Measurements from ENCODE around the gene SLC1A3.
"Not testable (repeated sequence)": the region's sequence is repeated elsewhere in the genome, so short reads cannot be mapped to it uniquely, and the experiment has no call there.

The SLC1A3 gene

DNA sequence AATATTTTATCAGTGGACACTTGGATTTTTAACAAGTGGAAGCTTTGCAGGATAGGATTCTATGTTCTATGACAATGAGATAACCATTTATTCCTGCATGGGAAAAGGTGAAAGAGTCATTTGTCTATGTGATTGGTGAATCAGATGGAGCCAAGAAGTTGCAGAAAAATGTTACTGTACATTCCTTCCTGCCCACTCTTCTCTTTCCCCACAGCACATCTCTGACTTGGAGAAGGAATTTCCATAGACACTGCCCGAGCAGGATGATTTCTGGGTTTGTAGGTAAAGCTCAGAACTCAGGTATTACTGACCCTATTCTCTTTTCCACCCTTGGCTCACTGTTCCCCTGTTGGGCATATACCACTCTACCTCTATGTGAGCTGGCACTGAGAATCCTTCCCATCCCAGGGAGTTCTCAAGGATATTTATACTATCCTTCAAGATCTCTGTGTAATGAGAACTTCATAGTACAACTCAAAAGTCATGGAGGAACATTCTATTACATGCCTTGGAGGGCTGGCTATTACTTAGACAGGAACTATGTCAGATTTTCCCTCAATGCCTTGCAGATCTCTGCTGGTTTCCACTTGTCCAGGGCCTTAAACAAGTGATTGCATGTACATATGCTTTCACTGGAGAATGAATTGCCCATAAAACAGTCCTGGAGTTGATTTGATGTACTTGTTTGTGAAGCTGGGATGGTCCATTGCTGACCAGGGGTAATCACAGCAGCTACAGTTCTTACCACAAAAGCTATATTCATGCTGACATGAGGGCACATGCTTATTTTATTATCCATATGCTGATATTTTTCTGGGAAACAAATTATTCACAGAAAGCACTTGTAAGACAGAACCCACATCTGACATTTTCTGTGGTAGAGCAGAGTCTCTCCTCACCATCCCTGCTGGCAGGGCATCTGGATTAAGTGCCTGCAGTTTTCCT lies 24.1 kb downstream of the SLC1A3 start:
- no peak for DNase-seq (ENCODE audit: low read depth)

DNA sequence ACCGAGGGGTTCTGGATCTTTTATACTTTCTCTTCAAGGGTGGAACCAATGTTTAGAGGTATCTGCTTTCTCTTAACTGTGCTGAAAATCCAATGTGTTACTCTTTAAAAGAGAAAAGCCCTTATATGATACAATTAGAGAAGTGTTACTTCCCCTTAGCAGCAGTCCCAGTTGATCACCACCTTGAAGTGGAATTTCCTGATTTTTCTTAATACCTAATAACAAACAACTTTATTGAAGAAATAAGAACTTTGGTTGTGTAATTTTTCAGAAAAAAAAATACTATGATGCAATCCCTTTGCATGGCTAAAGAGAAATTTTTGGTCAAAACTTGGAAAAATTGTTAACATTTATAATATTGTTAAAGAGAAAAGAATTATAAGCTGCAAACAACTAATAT lies 24.7 kb downstream of the SLC1A3 start:
- DNase-seq (ENCODE audit: low read depth), result no peak

DNA sequence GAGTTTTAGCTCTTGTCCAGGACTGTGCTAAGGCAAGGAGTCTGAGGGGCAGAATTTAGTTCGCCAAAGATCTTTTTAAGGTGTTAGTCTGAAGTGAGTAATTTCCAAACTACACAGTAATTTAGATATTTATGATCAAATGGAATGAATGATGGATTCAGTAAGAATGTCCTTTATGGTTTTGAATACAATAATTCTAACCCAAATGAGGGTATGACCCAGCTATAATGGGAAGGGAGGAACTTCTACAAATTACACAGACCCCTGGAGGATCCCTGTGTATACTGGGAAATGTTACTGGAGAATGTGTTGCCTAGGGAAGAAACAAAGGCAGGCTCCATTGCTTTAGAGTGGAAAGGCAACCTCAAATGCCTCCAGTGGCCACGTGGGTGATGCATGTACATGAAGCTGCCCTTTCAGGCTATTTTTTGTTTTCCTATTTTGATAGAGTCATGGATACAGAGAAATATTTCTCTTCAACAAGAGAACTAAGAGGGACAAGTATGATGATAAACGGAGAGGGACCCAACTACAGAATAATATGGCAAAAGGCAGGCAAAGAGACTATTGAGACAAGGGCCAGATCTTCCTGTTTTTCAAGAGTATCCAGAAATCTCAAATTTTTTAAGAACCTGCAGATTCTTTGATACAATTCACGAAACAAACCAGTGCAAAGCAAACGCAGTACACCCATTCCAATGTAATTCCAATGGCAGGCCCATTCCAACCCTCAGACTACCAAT lies 25.4 kb downstream of the SLC1A3 start:
- DNase-seq (ENCODE audit: low read depth), result no peak

DNA sequence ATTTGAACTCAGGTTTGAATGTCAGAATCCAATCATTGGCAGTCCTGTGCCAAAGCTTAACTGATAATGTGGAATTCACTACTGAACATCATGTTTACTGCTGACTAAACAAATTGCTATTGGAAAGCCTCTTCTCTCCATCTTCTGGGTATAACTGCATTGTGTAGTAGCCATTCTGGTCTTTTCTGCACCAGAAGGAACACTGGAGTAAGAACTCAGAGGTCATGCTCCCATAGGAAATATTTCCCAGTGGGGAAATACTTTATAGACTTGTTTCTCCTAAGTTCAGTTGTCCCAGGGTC lies 25.9 kb downstream of the SLC1A3 start:
- no peak for DNase-seq (ENCODE audit: low read depth)

DNA sequence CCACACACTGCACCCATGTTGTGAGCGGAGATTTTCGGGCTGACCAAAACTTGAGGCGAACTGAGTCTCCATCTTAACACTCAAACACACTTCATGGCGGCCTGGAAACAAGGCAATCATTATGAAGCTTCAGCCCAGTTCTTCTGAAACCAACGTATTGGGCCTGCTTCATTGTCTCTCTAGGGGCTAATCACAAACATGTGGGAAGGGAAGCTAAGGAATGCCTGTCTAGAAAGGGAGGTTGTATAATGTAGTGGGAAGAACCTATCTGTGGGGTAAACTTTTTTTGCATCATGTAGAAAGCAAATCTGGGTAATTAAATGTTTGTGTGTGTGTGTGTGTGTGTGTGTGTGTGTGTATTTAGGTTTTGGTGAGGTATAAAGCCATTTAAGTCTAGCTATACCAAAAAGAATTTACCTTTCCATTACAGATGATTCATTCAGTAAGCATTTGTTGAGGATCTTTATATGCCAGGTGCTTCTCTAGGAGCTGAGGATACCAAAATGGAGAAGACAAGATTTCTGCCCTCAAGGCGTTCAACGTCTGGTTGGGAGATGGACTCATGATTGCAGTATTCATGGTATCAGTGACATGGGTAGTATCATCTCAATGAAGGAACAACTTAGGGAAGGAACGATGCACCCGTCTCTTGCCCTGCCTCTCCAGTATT lies 29.4 kb downstream of the SLC1A3 start:
- no peak for DNase-seq (ENCODE audit: low read depth)

DNA sequence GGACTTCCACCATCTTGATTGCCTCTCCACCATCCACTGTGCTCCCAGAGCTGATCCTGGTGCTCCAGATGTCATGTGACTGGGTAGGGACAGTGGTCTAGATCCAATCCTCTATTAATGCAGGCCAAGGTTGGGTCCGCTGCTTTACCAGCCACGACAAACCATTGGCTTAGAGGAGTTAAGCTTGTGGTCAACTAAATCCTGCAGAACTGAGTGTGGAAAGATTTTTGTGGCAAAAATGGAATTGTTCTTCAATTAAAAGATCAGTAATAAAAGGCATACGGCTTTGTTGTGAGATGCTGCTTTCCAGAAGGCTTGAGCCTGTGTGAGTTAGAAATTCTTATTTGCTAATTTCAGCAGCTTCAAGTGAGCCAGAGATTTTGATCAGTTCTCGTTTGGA lies 30.7 kb downstream of the SLC1A3 start:
- no peak for DNase-seq (ENCODE audit: low read depth)

DNA sequence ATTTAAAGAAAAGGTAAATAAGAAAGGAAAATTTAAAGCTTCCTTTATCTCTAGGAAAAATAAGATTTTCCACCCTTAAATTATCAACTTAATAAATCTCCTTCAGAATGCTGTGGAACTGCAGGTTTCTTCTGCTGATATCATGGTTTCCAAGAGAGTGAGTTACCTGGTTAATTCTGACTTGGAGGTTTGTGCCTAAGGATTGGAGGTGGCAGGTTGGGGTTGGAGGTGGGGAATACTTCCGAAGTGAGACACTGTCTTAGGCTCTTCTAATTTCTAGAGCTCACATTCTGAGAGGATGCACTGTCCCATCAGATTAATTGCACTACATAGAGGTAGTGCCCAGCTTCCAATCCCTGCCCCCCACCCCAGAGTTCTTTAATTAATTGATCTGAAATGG lies 31.1 kb downstream of the SLC1A3 start:
- DNase-seq (ENCODE audit: low read depth), result no peak

DNA sequence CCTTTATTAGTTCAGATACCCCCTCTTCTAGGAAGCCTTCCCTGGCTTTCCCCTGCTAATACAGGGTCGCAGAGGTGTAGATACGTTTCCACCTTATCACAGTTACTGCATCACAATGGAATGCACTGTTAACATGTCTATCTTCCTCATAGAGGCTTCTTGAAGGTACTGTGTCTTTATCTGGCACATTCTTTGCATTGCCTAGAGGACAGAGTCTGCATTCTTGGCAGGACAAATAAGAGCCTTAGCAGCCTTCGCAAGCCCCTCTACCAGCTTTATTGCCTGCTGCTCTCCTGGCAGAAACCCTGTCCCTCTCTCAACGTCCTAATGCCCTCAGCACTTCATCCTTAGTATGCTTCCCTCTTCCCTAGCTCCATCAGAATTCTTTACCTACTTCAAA lies 31.6 kb downstream of the SLC1A3 start:
- no peak for DNase-seq (ENCODE audit: low read depth)

DNA sequence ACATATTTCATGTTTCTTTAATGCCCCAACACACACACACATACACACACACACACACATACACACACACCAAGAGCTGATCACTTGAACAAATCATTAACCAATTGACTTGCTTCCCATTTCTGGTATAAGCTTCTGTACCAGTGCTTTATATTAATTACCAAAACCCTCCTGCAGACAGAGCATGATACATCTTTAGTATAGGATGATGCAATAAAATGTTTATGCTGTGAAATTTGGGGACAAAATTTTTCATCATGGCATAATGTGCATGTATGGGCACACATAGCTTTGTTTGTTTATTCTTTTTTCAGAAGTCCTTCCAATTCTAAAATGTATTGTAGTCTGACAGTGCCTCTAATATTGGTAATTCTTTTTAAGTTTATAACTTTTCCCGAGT lies 34.5 kb downstream of the SLC1A3 start:
- no peak for DNase-seq (ENCODE audit: low read depth)

DNA sequence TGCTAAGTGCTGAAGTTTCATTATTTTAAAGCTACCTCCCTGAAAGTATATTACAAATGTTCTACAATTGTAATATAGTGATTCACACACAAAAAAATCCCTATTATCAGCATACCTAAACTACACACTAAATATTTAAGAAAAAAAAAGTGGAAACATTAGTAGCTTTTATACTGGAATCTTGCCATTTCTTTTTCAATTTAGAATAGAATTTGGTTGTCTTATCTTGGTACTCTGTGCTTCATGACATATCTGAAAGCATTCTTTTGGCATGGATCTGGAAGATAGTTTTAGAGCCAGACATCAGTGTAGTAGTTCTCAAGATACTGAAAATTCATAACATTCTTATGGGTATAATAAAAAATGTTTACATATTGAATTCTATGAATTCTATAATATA lies 35.0 kb downstream of the SLC1A3 start:
- no peak for DNase-seq (ENCODE audit: low read depth)

DNA sequence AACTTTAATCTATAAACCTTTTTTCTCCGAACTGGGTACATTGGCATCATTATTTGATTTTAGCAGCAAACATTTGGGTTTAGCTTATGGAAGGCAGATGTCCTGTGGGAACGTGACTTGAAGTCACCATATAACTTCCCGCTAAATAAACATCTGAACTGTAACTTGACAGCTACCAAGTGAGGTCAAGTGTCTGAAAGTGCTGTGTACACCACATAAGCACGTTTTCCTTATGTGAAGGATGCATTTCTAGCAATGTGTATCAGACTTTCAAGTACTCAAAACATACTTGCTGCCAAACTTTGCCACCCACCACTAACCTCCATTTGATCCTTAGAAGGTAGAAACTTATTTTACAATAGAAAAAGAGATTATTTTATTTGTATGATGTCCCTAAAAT lies 35.7 kb downstream of the SLC1A3 start:
- DNase-seq (ENCODE audit: low read depth), result no peak

DNA sequence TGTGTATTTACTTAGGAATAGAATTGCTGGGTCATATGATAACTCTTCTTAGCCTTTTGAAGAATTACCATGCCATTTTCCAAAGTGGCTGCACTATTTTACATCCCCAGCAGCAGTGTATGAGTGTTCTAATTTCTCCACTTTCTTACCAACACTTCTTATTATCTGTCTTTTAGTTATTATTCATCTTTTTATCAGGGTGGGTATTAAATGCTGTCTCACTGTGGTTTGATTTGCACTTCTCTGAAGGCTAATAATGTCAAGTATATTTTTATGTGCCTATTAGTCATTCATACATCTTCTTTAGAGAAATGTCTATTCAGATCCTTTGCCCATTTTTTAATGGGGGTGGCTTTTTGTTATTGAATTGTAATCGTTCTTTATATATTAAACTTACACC lies 36.8 kb downstream of the SLC1A3 start:
- DNase-seq (ENCODE audit: low read depth), result no peak

DNA sequence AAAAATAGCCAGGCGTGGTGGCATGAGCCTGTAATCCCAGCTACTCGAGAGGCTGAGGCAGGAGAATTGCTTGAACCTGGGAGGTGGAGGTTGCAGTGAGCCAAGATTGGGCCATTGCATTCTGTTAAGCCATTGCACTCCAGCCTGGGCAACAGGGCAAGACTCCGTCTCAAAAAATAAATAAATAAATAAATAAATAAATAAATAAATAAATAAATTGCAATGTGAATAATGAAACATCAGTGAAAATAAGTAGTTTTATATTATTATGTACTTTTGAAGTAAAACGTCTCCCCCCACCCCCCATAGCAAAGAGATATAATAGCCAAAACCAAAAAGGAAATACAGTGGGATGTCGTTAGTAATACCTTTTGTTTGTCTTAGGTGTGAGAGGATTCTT lies 37.4 kb downstream of the SLC1A3 start:
- DNase-seq (ENCODE audit: low read depth), result not testable (repeated sequence)

DNA sequence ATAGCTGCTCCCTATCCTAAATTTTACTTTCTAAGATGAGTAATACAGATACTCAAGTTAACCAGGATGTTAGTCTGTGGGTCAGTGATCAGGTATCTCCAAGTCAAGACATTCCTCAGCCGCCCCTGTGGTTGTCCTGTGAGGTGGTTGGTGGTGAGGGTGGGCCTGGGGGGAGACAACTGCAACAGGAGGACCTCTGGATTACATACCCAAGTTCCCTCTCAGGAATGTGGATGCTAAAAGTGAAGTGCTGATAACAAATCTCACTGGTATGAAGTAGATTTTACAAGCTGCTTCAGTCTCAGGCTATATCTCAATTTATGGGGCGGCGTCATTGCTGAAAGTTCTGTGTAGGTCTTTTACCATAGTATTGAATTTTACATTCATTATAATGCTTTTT lies 38.3 kb downstream of the SLC1A3 start:
- DNase-seq (ENCODE audit: low read depth), result no peak

DNA sequence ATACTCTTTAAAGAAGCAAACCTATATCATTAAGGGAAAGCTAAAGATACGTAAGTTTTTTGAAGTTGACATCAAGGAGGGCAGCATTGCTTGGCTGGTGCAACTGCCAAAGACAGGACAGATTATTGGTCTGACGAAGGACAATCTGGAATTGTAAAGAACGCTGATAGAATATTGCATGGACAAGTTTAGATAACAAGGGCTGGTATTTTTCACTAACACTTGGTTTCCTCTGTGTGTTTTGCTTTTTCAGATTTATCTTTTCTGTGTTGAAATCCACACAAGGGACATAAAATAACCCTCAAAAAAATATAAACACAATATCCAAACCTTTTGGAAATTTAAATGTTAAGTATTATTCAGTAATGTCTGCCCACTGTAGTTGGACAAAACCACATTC lies 39.7 kb downstream of the SLC1A3 start:
- no peak for DNase-seq (ENCODE audit: low read depth)

DNA sequence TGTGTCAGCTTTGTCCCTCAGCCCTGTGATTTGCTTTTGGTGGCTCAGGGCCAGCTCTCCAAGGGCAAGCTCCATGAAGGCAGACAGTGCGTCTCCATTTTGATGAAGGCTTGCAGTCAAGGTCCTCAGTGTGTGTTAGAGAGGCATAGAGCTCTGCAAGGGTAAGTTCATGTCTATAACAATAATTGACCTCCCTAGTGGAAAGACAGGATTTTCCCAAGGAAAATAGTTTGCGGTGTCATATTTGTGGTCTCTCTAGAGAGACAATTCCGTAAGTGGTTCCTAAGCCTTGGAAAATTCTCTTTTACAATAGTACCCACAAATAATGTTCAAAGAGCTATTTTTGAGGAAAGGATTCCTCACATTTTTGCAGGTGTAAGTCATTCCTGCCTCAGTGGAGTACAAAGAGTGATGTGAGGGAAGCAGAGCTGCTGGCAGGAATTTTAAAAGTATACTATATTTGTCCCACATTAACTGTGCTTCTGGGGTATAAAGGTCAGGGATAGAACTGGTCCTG lies 40.2 kb downstream of the SLC1A3 start:
- DNase-seq (ENCODE audit: low read depth), result no peak

DNA sequence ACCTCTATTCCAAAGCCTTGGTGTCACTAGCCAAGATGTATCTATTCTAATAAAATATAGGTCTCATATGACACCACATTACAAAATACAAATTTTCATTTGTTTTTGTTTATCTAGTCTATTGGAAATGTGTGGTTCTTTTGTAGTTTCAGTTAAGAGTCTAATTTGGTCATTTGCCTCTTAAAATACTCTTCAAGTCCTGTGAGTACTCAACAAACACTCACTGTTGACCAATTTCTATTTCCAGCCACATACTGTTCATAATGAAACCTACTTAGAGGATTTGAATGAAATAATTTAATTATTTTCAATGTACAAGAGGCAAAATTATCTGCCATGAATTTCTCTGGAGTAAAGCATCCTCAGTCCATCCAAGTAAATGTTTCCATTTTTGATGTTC lies 40.6 kb downstream of the SLC1A3 start:
- DNase-seq (ENCODE audit: low read depth), result no peak

DNA sequence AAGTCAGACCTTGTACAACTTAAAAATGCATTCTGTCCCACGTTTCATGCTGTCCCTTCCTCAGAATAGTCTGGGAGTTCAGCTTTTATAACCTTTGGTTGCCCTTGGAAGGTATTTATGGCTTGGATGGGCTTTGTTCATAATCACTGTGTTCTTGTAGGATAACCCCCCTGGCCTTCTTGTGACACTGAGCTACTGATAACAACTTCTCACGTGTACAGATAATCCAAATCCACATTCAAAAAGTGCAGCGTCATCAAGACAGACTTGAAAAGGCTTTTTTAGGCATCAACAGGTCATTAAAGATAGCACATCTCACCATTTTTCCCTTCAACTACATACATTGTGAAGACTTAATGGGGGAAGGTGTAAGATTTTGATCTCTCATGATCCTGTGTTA lies 42.0 kb downstream of the SLC1A3 start:
- DNase-seq (ENCODE audit: low read depth), result no peak

DNA sequence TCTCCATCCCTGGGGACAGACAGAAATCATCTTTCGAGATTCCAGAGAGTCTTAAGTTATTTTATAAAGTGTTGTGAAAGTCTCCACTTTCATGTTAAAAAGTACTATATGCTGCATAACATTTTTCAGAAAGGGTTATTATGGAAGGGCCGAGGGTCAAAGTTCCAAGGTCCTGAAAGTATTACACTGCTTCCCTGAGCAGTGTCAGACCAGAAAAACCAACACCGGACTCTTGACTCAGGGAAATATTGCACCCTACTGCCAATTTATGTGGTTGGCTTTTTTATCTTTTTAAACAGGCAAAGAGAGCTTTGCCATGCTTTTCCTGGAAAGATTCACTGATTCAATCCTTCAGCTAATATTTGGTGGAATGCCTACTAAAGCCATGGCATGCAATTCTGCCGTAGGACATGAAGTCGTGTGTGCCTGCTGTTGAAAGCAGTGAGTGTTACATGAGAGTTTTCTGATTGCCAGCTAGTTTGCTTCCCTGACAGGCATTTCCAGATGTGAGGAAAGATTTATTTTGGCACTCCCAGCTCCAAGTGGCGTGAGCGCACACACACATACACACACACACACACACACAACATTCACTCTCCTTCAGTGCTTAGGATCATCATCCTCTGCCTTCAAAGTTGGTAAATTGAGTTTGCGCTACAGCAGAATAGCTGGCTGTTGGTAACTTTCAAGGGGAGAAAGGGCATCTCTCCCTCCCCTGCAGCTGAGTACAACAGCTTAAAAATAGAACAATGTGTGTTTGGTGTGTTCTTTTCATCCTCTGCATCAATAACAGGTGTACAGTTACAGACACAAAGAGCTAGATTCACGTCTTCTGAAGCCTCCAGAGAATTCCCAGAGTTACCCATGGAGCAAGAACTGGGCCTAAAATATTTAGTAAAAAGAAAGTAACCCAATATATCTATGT lies 45.6 kb downstream of the SLC1A3 start:
- DNase-seq (ENCODE audit: low read depth), result no peak

DNA sequence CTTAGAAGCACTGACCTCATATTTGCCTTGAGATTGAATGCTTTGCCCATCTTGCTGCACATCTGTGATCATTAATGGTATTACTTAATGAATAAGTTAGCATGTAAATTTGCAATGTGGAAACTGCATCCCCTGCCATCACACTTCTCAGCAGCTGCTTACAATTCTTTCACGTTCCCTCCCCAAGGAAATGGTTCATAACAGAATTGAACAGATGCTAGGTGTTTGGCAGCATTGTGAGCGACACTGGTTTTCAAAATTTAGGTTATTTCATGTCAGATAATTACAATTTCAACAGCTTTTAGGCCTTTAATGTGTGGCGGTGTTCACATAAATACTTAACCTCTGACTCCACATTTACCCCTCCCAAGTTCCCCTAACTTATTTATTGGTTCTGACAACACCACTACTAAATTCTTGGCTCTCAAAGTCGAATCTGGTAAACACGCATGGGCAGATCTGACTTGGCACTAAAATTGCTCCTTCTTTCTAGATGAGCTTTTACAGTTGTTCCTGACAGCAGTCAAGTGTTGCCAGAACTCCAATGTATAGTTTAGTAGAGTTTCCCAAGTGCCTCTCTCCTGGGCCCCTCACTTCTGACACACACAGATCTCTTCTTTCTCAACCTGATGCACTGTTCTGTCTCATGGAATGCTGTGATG lies 46.8 kb downstream of the SLC1A3 start:
- no peak for DNase-seq (ENCODE audit: low read depth)

DNA sequence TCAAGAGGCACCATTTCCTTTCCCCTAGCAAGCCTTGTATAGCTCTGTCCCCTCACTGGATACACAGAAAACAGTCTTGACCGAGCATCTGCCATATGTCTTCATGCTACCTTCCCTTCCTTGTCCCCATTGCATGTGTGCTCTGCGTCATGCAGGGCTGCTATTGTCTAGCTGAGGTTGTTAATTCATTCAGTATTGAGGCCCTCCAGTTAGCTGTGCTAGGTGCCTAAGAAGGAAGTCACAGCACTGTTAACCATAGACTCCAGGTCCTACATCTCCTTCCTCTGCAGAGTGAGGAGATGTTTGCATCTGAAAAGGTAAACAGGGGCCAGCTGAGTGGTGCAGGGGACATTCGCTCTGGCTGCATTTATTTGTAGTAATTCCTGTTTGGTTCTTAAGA lies 48.2 kb downstream of the SLC1A3 start:
- DNase-seq (ENCODE audit: low read depth), result no peak

Measured in ELR (cell line).